ENCODE results near the gene C1QB. TPM values are rescaled to one million over a fixed set of nuclear protein-coding genes. Genes with fewer than 3 reads are reported as not detected.

Gene C1QB
- total and polyA plus RNA-seq, 2 of the 8 experiments (the other 6 are each of a cell fraction or from before 2014, with no cell fraction given): not detected

- Histone ChIP-seq H3K27me3 (replicated peaks in 1 of 4; ENCODE audit: control insufficient read depth in 3 of 4, extremely low read depth in 1 of 4, insufficient read depth in 3 of 4, low read length in 3 of 4) (no peaks in the 10 kb centered on the region; a peak in 1 of 7 replicates), H2AK5ac (ENCODE audit: low read depth, low read length) (no peak overlapping the region), H3K23ac (ENCODE audit: insufficient read length) (no peak overlapping the region), H3K56ac (replicated peaks; ENCODE audit: insufficient read length, low read depth, low read length) (no peak overlapping the region), H4K91ac (replicated peaks; ENCODE audit: insufficient read length, low read length) (no peak overlapping the region), H3K4me2 (ENCODE audit: insufficient read depth in 1 of 2, low read depth in 2 of 2, low read length in 2 of 2) (peak overlapping the region; percentile 8 to 31; a peak in 2 of 4 replicates), H3K9me3 (ENCODE audit: insufficient read depth in 2 of 2, low read depth in 1 of 2, low read length in 1 of 2) (peaks cover 6 to 8% of the 10 kb centered on the region in 2 experiments; a peak in 2 of 4 replicates), H3K79me1 (ENCODE audit: low read depth, low read length) (no peaks in the 10 kb centered on the region), H3K9ac (replicated peaks in 1 of 4; ENCODE audit: extremely low read depth in 1 of 4, low read depth in 3 of 4, low read length in 3 of 4) (no peak overlapping the region; a peak in 1 of 7 replicates), H2BK12ac (ENCODE audit: low read depth, low read length) (peak overlapping the region; percentile 45; the same call in 1 of the 2 replicates), H4K5ac (ENCODE audit: insufficient read length, low read depth, low read length) (no peak overlapping the region), H3K27ac (ENCODE audit: low read depth, low read length) (no peak overlapping the region), H2BK20ac (ENCODE audit: low read length) (no peak overlapping the region), H2BK5ac (ENCODE audit: low read depth, low read length) (no peak overlapping the region), H2BK15ac (ENCODE audit: low read length) (peak overlapping the region; percentile 73; the same call in 1 of the 2 replicates), H4K20me1 (replicated peaks in 1 of 2; ENCODE audit: control insufficient read depth in 1 of 2, insufficient read depth in 2 of 2, low read length in 2 of 2) (no peaks in the 10 kb centered on the region), H3K79me2 (ENCODE audit: control insufficient read depth in 1 of 2, insufficient read depth in 2 of 2, low read length in 2 of 2) (no peaks in the 10 kb centered on the region), H3K36me3 (ENCODE audit: control insufficient read depth in 2 of 4, insufficient read depth in 4 of 4, low read length in 3 of 4) (no peaks in the 10 kb centered on the region), H3K4me3 (ENCODE audit: extremely low read depth in 1 of 4, insufficient read depth in 2 of 4, low read depth in 3 of 4, low read length in 4 of 4) (no peak overlapping the region), H2AFZ (ENCODE audit: low read length) (peak overlapping the region; percentile 55), H4K8ac (ENCODE audit: extremely low read depth, insufficient read depth, low read length) (no peak overlapping the region; the same call in 1 of the 2 replicates), H3K18ac (ENCODE audit: extremely low read depth, low read length) (peak overlapping the region; percentile 75; the same call in 1 of the 2 replicates), H3K4me1 (replicated peaks in 1 of 4; ENCODE audit: control insufficient read depth in 3 of 4, insufficient read depth in 4 of 4, low read length in 3 of 4) (peaks cover 0 to 6% (median 4%) of the 10 kb centered on the region in 4 experiments; a peak in 4 of 7 replicates), H3K14ac (ENCODE audit: insufficient read length) (no peak overlapping the region), H2BK120ac (replicated peaks; ENCODE audit: low read depth, low read length) (no peak overlapping the region), H3K23me2 (ENCODE audit: low read depth, low read length) (no peaks in the 10 kb centered on the region), H3K4ac (replicated peaks; ENCODE audit: insufficient read length, low read depth, low read length) (no peak overlapping the region)
- peak; percentile 67 to 70 for DNase-seq (ENCODE audit: low read depth in 1 of 2, low spot score in 2 of 2)
- POLR2A ChIA-PET (ENCODE audit: partially characterized antibody): interaction anchor here (0.5 to 1.4 kb wide), 4 partner anchors 13 to 223 kb away, joined by 3 to 5 read pairs (median 4); no protein-coding TSS in a partner anchor
- TF ChIP-seq CHD2 (IDR thresholded peaks at IDR 0.05; ENCODE audit: low read length): peak; percentile 42; the same call in 1 of the 2 replicates
- peak; percentile 39 to 49; a peak in 3 of 4 replicates for TF ChIP-seq RAD21 (IDR thresholded peaks at IDR 0.05 in 1 of 2, conservative IDR thresholded peaks at IDR 0.05 in 1 of 2; ENCODE audit: low read depth in 2 of 2, low read length in 2 of 2)
- peak; percentile 42; the same call in 1 of the 2 replicates for TF ChIP-seq YY1 (IDR thresholded peaks at IDR 0.05; ENCODE audit: low read depth, low read length)
- TF ChIP-seq GTF2F1 (IDR thresholded peaks at IDR 0.05; ENCODE audit: borderline replicate concordance, low read depth, low read length): no peak
- TF ChIP-seq SUZ12 (IDR thresholded peaks at IDR 0.05; ENCODE audit: low read length): no peak
- TF ChIP-seq SP1 (IDR thresholded peaks at IDR 0.05; ENCODE audit: low read depth, low read length): 0 out of 2 replicates have a peak, but pooled peaks have one; percentile 36
- peak; percentile 47 to 70 (median 52) for TF ChIP-seq CTCF (IDR thresholded peaks at IDR 0.05; ENCODE audit: control extremely low read depth in 1 of 3, insufficient read depth in 1 of 3, low read depth in 1 of 3, low read length in 3 of 3)
- TF ChIP-seq MAX (IDR thresholded peaks at IDR 0.05): 0 out of 2 replicates have a peak, but pooled peaks have one; percentile 56
- TF ChIP-seq KDM5A (IDR thresholded peaks at IDR 0.05; ENCODE audit: low read length): no peak
- CTCF ChIA-PET (ENCODE audit: partially characterized antibody): interaction anchor here (0.6 to 5.8 kb wide), 19 partner anchors 16 to 1497 kb away, joined by 3 to 70 read pairs (median 4); partner anchors contain the start of gene C1QB
- no peak for FAIRE-seq
- WGBS, 2 experiments (ENCODE audit: extremely low coverage in 1 of 2, insufficient coverage in 1 of 2, insufficient read length in 1 of 2, insufficient replicate concordance in 2 of 2, low coverage in 1 of 2, low lambda C conversion rate in 2 of 2, missing lambda C conversion rate in 1 of 2): 29% methylated on average over 8 of the region's 8 CpGs; no CpG with 5 or more reads in 1 of the 2 experiments
Observed at GRCh38 chr1:22639286-22639685, 13.8 kb upstream of the C1QB start.
